Measurements from ENCODE around the gene SUSD6.
A peak's percentile ranks its signal among the peaks of the same experiment; 100 is the strongest.

Gene SUSD6

DNA sequence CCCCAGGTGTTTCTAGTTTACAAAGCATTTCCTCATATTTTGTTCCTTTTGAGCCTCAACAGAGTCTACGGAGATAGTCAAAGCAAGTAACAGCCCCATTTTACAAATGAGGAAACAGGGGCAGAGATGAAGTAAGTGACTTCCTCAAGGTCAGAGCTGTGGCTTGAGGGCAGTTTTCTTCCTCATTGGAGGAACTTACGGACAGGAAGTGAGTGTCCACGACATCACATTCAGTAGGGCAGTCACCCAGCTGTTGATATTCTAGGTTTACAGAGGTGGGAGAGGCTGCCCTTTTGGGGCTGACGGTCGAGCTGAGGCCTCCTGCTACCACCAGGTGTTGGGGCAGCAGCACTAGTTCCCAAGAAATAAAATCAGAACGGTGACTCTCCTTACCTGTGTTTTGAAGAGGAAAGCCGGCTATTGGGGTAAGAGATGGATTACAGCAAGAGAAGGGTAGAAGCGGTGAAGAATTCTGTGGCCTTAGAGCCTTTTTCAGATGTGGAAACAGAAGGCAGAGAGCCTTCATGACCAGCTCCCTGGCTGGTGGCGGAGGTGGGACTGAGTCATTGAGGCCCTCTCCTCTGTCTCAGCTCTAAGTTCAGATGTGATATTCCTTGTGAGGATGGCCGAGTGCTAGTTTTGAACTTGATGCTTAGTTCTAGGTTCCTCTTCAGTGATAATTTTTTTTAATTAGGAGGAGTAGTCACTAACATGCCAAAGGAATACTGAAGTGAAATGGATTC is 41.7 kb downstream of the SUSD6 start:
- no peak for DNase-seq

DNA sequence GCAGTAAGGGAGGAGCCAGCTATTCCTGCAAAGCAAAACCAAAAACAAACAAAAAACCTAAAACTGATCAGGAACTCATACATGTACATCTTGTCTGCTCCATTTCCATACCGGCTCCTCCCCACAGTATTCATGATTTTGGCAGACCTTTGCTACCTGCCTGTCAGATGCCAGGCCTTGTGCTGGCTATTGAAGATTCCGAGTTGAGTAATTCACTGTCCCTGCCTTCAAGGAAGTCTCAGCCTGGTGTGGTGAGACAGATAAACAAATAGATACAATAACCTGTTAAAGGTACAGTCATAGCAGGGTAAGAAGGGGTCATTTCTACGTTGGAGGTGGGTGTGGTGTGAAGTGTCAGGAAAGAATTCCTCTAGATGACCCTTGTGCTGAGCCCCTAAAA is 42.7 kb downstream of the SUSD6 start:
- no peak for DNase-seq

DNA sequence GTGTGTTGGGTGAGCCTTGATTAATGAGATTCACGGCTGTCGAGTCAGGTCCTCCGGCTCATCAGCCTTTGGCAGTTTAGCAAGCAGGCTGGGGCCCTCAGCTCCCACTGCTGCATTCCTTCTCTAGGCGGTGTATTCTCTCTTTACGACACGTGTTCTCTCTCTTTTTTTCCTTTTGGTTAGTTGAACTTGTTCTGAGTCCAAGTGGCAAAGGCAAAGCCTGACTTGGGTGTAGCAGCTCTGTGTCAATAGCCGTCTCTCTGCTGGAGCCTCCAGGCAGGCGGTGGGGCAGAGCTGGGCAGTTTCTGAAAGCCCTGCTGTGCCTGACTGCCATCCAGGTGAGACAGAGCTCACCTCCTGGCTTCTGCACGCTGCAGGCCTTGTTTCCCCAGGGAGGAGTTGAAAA is 46.6 kb downstream of the SUSD6 start:
- DNase-seq = no peak

DNA sequence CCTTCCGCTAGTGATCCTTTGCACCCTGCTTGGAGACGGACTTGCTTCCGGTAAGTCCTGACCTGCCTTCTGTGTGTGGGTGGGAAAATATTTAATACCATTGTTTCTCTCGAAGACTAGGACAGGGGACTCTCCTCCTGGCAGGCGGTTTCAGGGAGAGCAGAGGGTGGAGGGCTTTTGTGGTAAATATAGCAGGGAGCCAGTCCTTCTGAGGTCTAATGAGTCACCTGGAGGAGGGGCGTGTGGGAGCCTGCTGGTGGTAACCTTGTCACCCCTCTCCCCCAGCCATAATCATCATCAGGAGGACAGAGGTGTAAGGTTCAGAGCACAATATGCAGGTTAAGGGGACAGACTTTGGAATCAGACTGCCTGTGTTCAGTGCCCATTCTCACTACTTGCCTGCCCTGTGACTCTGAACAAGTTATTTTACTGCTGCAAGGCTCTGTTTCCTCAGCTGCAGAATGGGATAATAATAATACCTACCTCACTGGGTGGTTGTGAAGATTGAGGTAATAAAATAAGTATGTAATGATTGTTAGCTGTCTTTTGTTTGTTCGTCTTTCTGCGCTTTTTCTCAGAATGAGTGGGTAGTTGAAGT is 47.4 kb downstream of the SUSD6 start:
- DNase-seq = peak; percentile 55

DNA sequence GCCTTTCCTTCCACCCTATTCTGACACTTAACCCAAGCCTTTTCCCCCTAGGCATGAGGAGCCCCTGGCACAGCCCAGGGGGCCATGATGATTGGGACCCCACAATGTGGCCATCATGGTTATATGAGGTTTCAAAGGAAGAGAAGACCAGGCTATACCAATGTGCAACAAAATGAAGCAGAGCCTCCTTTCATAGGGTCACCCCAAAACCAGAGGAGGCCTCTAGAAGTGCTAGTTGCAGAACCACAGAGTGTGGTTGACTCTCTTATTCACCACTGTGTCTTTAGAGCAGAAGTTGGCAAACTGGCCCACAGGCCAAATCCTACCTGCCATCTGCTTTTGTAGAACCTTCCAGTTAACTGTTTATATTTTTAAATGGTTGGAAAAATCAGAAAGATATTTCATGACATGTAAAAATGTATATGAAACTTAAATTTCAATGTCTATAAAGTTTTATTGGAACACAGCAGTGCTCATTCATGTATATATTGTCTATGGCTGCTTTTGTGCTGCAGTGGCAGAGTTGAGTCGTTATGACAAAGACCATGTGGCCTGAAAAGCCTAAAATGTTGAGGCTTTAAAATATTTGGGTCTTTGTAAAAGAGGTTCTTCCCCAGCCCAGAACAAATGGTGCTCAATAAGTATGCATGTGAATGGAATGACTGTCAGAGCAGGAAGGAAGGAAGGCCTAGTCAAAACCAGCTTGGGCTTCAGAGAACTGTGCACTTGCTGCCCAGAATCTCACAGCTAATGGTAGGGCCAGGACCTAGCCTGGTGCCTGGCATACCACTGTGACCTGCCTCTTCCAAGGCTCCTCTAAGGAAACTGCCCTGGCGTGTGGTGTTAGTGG is 49.2 kb downstream of the SUSD6 start:
- DNase-seq = no peak

DNA sequence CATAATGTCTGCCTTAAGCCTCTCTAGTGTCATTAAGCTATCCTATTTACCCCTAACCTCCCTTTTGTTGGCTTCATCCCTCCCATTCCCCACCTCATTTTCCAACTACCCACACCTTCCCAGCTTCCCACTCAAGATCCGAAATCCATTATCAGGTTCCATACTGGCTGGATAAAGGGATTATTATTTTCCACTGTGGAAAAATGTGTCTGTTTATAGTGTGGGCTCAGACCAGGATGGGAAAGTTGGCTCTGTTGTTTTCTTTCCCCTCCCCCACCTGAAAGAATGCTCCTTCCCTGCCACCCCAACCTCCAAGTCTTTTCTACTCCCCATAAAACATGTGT is 49.8 kb downstream of the SUSD6 start:
- DNase-seq = no peak

DNA sequence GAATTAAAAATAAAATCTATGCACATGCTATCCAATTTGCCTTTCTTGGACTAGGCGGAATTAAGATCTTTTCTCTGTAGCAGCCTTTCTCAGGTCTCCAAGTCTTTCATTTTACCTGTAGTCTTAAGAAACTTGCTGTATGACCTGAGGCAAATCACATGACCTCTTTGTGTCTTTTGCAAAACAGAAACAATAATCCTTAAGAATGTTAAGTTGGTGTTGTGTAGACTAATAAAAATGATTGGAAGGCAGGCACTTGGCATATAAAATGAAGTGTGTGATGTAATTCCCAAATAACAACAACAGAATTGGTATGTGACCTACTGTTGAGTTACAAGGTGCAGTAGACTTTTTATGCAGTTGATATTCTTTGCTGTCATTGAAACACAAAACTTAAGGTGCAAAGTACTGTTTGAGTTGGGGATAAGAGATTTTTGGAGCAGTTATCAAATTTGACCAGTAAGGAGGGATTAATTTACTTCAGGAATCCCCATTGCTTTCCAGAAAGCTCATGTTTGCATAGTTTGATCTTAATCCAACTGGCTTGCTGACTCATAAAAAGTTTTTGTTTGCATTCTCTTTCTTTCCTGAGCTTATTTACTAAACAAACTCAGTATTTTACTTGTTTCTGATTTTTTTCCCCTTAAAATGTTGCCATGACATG is 51.4 kb downstream of the SUSD6 start:
- DNase-seq = no peak

DNA sequence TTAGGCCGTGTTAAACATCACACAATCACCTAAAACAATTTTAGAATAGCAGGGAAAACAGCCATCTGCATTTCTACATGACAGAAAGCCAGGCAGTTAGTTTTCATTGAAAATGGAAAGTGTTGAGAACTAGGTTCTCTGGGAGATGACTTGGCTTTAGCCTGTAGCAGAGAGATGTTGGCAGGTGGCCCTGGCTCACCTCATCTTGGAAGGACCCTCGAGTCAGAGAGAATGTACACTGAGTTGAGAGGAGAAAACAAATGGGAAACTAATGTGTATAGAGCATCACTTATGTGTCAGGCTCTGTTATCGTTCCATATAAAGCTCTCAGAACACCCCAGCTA is 51.9 kb downstream of the SUSD6 start:
- no peak for DNase-seq

DNA sequence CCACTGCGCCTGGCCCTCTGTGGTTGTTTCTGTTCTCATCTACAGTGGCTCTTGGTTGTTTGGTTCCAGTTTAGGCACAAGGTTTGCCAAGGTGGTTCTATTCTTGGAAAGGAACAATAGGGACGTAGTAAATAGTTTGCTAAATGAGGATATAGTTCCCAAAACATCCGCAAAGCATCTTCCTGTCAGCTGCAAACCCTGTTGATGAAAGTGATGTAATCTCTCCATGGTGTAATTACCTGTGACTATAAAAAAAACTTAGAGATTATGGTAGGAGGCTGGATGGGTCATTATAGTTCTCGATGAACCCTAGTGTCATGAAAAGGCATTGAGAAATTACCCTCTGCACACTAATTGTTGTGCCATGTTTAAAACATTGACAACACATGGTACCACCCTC is 52.9 kb downstream of the SUSD6 start:
- DNase-seq = no peak

DNA sequence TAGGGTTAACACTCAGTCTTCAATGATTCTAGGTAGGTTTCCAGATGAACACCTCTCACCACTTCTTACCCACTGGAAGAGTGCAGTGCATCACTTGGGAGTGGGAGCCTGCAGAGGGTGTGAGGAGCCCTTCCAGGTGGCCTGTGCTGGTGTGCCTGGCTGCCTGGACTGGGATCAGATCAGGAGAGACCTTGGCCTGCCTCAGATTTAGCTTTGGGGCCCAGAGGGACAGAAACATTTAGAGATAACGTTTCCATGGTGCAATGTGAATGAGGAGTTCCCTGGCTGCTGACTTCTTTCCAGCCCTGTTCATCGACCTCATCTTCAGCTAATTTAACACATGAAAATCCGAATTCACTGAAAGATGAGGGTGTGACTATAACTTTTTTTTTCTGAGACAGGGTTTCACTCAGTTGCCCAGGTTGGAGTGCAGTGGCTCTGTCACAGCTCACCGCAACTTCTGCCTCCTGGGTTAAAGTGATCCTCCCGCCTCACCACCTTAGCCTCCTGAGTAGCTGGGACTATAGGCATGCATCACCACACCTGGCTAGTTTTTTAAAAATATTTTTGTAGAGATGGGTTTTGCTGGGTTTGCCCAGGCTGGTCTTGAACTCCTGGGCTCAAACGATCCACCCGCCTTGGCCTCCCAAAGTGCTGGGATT is 53.6 kb downstream of the SUSD6 start:
- DNase-seq = no peak

DNA sequence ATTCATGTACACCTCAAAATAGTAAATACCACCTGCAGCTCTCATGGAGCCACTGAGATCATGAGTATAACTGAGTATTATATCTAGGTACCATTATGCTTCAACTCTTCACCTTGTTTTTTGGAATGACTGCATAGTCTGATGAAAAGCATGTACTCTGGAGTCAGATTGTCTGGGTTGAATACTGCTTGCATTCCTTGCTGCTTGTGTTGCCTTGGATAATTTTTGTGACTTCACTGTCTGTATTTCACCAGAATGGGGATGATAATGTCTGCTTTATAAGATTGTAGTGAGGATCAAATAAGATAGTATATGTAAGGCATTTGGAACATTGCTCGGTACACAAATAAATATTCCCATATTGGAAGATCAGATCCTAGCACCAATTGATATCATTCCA is 54.2 kb downstream of the SUSD6 start:
- DNase-seq = no peak

DNA sequence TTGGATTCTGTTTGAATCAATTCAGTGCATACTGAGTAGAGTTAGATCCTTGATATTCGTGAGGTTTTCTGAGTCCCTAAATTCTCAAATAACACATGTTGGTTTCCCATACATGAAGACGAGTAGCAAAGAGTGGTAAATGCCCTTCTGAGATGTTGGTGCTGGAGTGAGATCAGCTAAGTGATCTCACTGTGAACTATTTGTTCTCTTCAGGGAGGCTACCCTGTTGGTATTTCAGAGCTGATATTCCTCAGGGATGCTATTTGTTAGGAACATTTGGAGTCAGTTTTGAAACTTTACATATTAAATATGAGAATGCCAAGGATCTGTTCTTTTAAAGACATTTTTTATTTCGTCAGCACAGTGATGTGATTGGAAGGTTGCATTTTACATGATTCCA is 54.7 kb downstream of the SUSD6 start:
- no peak for DNase-seq

DNA sequence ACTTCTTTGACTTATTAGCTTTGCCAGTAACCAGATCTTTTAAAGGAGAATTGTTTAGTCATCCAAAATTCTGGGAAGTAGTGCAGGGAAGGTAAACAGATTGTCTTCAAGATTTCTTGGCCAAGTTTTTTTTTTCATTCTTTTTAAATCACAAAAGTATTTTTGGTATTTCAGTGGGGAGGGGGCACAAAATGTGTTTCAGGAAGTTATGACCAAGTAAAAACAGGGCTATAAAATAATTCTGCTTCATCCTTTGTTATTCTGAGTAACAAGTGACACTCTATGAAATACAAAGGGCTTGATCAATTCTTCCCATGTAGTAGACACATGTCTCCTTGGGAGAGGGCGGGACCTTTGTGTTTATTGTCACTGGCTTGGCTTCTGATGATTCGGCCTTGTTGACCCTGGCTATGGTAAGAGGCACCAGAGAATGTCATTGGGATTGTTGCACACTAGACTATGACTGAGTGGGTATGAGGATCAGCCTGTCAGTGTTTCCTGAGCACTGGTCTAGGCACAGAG is 55.4 kb downstream of the SUSD6 start:
- no peak for DNase-seq

DNA sequence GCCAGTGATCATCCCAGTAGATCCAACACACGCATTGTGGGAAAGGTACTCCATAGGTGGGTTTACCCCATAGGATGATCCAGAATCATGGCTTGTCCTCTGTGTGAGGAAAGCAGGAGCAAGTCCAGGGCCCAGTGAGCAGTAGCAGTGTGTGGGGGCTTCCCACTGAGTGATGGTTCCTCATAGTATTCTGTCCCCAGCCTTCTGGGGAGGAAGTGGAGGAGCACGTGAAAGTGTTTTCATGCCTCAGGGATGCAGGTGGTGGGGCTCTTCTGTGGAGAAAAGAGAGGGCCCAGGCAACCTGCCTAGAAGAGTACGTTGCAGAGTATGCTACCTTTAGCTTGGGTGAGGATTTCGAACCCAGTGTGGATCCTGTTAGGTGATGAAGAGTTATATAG is 56.5 kb downstream of the SUSD6 start:
- DNase-seq = no peak

DNA sequence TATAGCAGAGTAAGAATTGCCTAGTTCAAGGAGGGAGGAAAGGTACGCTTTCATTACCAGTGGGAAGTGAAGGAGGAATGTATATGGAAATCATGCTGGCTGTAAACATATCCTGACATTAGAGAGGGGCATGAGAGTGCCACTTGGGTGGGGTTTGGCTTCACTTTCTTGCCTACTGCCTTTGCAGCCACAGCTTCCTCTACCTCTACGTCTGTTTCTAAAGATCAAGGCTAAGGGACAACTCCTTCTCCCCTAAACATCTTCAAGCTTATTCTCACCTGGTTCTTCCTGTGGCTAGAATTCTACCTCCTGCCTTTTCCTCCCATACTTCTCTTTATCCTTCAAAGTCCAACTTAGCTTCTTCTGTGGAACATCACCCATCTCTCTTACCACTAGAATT is 58.0 kb downstream of the SUSD6 start:
- peak; percentile 28 for DNase-seq

DNA sequence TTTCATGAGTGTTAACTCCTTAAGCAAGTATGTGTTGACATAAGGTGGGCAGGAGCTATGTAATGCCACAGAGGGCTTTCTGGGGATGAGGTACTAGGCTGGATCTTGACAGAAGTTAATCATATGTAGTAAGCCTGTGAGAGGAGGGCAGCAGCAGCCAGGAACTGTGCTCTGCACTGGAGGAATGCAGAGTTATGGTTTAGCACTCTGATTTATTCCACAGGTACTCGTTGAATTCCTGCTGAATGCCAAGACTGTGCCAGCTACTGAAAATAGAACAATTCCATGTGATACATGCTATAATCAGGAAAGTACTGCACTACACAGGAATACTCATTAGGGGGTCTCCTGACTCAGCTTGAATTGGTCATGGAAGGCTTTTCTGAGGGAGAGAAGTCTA is 58.7 kb downstream of the SUSD6 start:
- no peak for DNase-seq

DNA sequence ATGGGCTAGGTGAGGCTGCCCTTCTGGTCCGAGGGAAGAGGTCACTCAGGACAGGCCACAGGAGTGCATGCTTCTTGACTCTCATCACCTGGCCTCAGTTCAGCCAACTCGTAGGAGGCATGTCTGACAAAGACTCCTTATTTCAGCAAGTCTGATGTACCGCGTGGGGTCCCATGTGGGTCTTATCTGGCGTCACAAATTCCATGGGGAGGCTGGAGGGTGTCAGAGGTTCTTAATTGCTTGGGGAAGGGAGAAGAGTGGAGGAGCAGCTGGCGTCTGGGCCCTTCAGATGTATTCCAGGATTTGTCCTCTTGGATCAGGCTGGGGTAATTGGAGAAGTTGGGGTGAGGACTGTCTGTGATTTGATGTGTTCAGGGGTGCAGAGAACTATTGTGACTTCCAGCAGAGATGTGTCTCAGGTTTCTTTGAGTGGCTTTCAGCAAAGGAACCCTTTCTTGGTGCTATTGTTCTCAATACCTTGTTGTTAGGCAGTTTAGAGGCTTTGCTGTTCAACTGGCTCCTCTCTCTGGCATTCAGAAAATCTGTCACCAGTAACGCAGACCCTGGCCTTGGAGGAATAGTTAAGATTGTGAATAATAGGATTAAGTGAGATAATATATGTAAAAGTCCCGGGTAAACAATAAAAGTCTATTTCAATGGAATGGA is 60.1 kb downstream of the SUSD6 start:
- no peak for DNase-seq

DNA sequence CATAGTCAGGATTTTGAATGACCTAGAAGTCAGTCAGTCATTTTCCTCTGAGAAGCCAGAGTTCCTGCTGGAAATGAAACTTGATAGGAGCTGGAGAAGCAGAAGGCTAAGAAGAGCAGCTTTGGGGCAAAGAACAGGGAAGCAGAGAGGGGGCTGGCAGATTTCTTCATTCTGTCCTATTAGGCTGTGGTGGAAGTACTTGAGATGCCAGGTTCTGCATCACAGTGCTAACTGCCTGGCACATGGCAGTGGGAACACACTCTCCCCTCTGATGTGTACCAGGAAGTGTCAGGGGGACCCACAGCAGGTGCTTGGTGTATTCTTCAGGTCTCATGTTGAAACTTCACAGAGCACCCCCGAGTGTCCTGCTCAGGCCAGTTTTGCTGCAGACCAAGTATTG is 61.0 kb downstream of the SUSD6 start:
- DNase-seq = no peak

DNA sequence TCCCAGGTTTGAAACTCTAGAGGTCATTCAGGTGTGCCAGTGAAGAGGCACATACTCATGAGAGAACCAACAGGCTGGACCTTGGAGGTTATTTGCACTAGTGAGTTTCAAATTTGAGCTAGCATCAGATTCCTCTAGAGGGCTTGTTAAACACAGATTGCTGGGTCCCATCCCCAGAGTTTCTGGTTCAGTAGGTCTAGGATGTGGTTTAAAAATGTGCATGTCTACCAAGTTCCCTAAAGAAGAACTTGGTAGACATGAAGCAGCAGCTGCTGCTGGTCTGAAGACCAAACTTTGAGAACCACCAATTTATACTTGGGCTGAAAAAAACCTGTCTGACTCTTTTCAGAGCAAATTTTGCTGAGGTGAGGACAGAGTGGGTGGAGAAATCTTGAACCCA is 61.7 kb downstream of the SUSD6 start:
- peak; percentile 43 for DNase-seq

DNA sequence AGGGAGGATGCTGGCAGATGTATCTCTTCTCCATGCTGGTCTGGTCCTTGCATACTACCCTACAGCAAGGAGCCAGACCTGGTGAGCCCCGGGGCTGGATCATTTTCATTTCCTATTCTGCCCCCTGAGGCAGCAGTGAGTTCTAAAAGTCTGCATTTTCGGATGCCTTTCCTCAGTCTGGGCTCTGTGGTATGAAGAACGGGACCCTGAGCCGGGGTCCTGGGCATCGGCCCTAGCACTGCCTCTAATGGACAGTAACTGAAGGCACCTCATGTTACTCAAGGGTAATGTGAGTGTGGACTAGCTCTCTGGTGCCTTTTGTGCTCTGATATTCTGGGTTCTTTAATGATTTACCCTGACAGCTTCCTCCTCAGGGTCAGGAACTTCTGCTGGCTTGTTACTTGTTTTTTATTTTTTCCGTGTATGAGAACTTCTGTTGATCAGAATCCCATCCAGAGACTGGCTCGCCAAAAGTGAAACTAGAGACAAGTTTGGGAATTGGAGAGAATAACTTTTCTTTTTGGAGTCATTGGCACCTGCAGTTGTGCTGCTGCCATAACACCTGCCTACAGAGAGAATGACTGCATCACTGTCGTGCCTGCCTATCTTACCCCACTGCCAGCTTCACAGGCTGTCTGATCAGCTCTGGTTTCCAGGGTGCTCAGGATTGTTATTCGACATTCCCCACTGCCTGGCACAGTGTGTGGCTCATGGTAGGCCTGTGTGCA is 62.3 kb downstream of the SUSD6 start:
- DNase-seq = no peak

DNA sequence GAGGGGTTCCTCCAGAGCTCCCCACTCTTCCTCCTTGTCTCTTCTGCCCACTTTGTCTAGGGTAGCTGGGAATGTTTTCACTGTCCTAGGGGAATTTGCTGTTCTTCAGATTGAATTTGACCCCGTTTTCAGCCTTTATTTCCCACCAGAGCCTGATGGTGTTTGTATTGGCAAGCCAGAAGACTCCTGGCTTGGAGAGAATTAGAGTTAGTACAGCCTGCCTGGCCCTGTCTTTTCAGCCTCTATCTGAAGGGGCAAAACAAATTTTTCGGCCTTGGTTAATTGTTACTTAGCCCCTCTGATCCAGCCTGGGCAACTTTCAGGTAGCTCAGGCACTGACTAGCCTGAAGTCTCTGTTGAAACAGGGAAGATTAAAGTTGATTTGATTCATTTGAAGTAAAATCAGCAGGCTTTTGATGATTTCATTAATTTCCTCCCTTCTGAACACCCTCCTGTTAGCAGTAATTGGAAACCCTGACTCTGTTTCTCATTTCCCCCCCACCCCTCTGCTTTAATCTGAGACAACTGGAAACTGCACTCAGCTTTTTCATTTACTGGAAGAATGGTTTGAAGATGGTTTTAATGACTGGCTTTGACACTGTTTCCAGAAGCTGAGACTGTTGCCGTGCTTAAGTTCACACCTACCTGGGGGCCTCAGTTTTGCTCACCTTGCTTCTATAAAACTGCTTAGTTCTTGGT is 63.3 kb downstream of the SUSD6 start:
- DNase-seq = peak; percentile 21
